Stimulated activated CD8-positive, alpha-beta memory T cell treated with anti-CD3 and anti-CD28 coated beads, Interleukin-15, amount 100 ng/mL, for 24 hours (primary cell): ENCODE data around the gene TFF3.
"Not testable (repeated sequence)": the region's sequence is repeated elsewhere in the genome, so short reads cannot be mapped to it uniquely, and the experiment has no call there.

ENCODE experiments used
- DNase-seq: peaks from one replicate; pipeline ENCODE4 v3.0.0-alpha.2; 2020; ENCODE audit warnings: low read depth

The TFF3 gene

GRCh38 chr21:42304556-42305454 lies 10.4 kb downstream of the TFF3 start:
- DNase-seq, result no peak

GRCh38 chr21:42303443-42303842 lies 11.8 kb downstream of the TFF3 start:
- no peak for DNase-seq

GRCh38 chr21:42302794-42303193 lies 12.4 kb downstream of the TFF3 start:
- DNase-seq, result no peak

GRCh38 chr21:42302076-42302650 lies 13.0 kb downstream of the TFF3 start:
- DNase-seq, result no peak

GRCh38 chr21:42301371-42302075 lies 13.7 kb downstream of the TFF3 start:
- no peak for DNase-seq

- no peak for DNase-seq
Measured at GRCh38 chr21:42300956-42301355, 14.3 kb downstream of the TFF3 start.

GRCh38 chr21:42300045-42300583 lies 15.1 kb downstream of the TFF3 start:
- no peak for DNase-seq

- DNase-seq, result no peak
Measured at GRCh38 chr21:42299324-42300044, 15.7 kb downstream of the TFF3 start.

- no peak for DNase-seq
Measured at GRCh38 chr21:42298657-42299056, 16.6 kb downstream of the TFF3 start.

GRCh38 chr21:42298237-42298636 lies 17.0 kb downstream of the TFF3 start:
- no peak for DNase-seq

- no peak for DNase-seq
Measured at GRCh38 chr21:42297377-42297776, 17.8 kb downstream of the TFF3 start.

- DNase-seq, result no peak
Measured at GRCh38 chr21:42296501-42296900, 18.7 kb downstream of the TFF3 start.

- DNase-seq, result no peak
Measured at GRCh38 chr21:42295845-42296244, 19.4 kb downstream of the TFF3 start.

- DNase-seq, result no peak
Measured at GRCh38 chr21:42294273-42294880, 20.8 kb downstream of the TFF3 start.

- DNase-seq, result no peak
Measured at GRCh38 chr21:42293649-42294272, 21.4 kb downstream of the TFF3 start.

GRCh38 chr21:42292563-42293142 lies 22.6 kb downstream of the TFF3 start:
- not testable (repeated sequence) for DNase-seq

- DNase-seq, result no peak
Measured at GRCh38 chr21:42291751-42292562, 23.3 kb downstream of the TFF3 start.

- DNase-seq, result no peak
Measured at GRCh38 chr21:42291003-42291750, 24.0 kb downstream of the TFF3 start.

GRCh38 chr21:42290505-42290904 lies 24.7 kb downstream of the TFF3 start:
- no peak for DNase-seq
